Cerebellar nuclear complex (tissue), 1 donor: ENCODE data around the gene E2F4.

Source experiments
- DNase-seq, 2 experiments: peaks; one replicate each; lab custom pipeline; 2025; lab: John Stamatoyannopoulos, UW

E2F4 gene

DNA sequence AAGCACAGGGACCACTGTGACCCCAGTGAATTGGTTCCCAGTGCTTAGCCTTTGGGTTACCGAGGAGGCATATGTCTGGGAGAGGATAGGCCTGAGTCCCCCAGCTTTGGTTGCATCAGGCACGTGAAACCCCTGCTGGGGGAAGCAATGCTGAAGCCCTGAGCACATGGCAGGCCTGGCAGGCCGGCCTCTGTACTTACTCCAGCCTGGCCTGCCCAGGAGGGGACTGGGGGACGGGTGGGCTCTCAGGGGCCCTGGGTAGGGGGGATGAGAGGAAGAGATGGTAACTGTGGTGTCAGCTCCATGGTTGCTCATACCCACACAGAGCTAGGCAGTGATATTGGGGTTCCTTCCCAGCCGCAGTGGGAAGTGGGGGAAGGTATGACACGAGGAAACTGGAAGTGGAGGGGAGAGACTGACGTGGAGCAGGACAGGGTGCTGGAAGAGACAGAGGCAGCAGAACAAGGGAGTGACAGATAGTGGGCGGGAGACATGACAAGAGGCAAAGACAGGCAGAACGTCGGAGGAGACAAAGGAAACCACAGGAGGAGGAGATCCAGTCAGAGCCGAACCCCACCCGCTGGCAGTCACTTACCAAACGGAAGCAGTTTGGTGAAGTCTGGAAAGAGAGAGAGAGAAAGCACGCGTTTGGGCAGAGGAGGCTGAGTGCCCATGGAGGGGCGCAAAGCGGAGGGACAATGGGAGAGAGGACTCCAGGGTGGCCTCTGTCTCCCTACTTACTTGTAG lies 44.0 kb downstream of the E2F4 start:
- DNase-seq = no peak

DNA sequence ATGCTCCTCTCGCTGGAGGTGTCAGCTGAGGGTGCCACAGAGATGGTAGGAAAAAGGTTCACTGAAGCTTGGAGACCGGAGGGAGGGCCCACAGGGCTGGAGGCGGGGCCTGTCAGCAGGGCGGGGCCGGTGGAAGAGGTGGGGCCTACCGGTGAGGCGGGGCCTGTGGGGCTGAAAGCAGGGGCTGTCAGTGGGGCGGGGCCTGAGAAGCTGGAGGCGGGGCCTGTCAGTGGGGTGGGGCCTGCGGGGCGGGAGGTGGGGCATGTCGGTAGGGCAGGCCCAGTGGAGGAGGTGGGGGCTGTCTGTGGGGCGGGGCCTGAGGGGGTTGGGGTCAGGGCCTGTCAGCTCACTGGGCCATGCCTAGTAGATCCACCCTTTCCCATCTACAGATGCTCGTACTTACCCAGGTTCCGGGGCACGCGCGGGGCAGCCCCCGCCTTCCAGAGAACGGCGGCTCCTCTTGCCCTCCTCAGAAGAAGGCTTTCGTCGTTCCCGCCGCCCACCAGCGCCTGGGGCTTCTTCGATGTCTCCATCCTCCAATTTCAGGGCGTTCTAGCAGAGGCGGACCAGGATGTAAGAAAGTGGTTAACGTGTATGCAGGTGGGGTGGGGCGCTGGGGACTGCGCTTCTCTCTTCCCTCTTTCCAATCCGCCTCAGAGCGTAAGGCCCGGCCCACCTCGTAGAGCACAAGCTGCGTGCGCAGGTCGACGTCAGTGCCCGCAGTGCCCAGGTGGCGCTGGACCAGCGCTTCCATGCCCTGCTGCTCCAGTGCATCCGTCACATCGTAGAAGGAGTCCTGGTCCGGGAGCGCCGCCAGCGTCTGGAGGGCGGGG lies 44.8 kb downstream of the E2F4 start:
- no peak for DNase-seq

DNA sequence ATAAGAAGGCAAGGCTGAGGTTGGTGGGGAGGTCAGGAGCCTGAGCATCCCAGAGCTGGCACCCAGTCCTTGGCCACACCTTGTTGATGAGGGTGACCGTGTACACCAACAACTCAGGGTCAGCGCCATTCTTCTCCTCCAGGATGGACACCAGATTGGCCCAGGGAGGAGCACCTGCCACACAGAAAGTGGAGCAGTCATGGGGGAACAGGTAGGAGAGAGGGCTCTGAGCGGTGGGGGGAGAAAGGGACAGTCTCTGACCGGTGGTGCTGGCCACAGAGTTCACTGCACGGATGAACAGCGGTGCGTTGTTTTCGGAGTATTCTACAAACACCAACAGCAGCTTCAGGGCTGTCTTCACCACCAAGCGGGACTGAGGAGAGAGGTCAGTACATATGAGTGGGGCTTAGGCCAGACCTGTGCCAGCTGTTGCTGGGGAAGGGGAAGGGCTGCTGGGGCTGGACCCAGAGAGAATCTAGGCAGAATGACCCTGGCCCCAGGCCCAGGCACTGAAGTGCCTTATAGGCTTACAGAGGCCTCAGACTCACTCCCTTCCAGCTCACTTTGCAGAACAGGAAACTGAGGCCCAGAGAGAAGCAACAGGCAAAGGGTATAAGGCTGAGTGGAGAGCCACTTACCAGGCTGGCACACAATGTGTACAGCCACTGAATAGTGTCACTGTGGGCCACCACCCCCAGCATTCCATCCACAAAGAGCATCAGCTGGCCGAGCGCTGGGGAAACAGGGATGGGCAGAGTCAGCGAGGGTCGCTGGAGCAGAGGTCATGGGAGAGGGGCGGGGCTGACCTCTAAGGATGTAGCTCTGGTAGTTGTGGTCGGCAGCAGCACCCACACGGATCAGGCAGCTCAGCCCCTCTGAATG lies 45.7 kb downstream of the E2F4 start:
- no peak for DNase-seq

DNA sequence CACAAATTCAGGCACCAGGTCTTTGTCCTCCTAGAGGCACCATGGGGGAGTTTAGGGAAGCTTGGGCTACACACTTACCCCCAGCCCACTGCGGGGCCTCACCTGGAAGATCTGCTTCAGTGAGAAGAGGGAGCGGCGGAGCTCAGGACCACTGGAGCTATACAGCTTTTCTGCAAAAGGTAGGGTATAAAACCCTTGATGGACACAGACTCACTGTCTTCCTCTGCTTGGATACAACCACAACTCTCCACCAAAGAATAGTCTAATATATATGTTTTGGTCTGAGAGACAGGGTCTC lies 46.3 kb downstream of the E2F4 start:
- no peak for DNase-seq

DNA sequence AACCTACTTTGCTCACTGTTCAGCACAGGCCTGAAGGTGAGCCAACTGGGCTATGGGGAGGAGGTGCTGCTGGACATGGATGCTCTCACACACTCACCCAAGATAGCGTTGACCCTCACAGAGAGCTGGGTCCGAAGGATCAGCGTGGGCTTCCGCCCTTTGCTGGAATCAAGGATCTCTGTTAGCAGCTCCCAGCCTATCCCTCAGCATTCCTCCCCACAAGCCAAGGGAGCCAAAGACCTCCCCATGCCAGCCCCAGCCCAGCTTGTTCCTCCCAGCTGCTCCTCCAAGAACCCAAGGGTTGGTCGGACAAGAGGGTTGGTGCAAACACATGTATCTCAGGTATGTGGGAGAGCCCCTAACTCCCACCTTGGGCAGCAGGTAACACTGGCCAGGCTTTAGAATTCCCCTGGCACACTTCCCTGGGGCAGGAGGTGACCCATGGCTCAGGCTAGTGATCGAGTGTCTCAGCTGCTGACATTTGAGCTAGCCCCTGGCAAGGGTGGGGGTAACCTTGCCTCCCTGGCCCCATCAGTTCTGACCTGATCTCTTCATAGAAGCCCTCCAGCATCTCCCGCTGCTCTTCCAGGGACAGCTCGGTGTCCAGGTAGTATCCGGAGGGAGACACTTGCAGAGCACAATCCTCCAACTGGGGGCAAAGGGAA lies 47.0 kb downstream of the E2F4 start:
- no peak for DNase-seq

DNA sequence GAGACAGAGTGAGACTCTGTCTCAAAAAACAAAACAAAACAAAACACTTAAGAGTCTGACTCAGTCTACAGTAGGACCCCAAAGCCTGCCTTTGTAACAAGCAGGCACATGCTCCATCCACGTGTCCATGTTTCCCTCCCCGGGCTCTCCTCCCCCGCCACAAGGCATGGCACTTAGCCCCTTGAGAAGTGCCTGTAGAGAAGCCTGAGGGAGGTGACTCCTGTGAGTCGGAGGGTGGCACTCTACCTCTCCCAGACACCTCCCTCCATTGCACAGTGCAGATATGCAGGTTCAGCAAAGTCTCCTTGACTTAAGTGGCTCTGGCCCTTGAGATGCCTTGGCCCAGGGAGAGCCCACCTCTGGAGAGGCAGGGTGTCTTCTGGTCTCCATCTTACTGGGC lies 48.6 kb downstream of the E2F4 start:
- no peak for DNase-seq

DNA sequence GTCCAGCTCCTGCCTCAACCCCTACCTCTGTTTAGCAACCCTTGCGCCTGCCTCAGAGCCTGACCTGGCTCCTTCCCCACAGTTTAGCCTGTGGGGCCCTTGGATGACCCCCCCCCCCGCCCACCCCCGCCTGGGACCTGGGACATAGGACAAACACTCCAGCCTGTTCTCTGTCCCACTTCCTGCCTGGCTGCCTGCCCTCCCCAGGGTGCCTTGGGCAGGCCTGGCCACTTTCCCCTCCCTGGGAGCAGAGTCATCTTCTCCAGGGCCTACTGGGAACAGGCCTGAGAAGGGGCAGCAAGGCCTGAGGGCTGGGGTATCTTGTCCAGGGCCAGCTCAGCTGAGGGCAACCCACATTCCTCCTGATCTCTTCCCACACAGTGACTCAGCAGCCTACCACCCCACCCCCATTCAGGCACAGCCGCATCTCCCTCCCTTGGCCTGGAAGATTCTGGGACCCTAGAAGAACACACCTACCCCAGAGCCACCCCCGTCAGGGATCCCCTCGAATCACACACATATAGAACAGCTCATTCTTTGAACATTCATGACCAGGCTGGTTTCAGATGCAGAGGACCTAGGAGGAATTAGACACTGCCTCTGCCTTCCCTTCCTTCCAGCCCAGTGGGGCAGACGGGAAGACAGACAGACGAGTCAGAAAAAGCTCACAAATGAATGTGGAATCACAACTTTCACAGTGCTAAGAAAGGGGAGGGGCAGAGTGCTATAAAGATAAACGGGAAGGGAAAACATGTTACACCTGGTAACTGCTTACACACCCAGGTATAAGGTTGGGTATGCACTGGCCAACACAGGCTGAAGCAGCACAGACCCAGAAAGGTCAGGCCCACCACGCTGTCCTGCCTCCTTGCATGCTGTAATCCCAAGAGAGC lies 49.3 kb downstream of the E2F4 start:
- DNase-seq = no peak

DNA sequence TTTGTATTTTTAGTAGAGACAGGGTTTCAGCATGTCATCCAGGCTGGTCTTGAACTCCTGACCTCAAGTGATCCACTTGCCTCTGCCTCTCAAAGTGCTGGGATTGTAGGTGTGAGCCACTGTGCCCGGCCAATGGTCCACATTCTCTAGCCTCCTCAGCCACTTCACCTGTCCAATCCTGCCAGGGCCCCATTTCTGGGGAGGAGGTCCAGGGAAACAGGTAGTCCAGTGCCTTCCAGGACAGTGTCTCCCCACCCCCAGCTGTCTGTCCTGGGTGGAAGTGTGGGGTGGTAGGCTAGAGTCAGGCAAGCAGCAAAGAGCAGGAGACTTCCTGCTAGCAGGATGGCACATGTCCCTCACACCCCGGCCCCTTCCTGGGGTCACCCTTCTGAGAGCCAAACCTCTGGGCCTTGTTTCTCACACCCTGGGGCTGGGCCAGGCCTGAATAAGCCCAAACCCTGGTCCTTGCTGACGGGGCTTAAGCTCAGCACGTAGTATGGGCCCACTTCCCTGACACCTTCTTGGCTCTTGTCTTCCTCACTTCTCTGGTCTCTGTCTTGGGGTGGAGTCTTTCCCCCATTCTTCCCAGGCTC lies 50.3 kb downstream of the E2F4 start:
- DNase-seq = no peak

DNA sequence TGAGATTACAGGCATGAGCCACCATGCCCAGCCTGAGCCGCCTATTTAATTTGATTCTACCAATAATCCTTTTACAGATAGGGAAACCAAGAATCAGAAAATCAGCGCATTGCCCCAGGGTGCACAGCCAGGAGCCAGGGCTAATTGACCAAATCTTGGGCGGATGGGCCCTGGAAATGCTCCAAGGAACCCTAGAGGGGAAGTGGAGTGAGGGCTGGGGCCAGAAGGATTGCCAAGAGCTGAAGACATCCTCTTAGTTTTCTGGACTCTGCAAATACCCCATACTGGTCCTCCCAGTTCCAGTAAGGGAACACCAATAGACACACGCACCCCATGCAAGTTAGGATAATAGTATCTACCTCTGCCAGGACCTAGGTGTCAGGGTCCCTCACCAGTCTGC lies 51.5 kb downstream of the E2F4 start:
- no peak for DNase-seq

DNA sequence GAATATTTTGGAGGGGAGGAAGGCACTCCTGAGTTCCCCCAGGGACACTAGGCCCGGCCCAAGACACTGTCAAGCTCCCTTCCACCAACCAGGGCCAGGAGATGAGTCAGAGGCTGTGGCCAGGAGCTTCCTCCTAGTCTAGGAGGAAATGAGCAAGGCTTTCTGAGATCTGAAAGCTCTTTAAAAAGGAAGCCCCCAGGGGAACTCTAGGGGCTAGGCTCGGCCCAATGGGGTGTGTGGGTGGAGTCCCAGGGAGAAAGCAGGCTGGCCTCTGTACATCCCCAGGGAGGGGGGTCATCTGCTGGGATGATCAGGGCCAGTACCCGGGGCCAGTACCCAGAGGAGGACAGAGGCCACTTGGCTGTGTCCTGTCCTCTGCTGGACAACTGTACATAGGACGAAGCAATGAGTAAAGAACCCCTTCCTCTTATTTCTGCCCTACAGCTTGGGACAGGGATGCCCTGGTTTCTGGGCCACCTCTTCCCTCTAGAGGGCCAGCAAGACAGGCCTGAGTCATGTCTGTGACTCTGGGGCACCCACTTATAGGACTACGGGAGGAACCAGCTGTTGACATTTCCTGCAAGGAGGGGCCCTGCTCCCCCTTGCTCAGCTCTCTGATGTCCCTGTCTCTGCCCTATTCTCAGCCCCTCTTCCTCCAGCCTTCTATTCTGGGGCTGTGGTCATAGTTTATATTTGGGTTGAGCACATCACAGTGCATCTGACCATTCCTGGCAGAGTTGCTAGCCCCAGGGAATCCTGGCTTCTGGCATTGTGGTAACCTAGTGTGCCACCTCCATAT lies 52.6 kb downstream of the E2F4 start:
- no peak for DNase-seq

DNA sequence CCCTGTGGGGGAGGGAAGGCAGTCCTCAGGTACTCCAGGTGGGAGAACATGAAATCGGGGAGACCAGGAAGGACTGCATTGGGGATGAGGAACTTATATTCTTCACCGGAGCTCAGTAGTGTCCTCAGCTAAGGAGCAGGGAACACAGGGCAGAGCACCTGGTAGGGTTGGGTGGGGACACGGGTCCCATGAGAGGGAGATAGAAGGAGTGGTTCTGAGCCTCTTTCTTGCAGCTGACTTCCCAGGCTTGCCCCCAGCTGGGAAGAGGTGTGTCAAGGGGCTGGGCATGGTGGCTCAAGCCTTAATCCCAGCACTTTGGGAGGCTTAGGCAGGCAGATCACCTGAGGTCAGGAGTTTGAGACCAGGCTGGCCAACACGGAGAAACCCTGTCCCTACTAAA lies 53.2 kb downstream of the E2F4 start:
- DNase-seq = no peak

DNA sequence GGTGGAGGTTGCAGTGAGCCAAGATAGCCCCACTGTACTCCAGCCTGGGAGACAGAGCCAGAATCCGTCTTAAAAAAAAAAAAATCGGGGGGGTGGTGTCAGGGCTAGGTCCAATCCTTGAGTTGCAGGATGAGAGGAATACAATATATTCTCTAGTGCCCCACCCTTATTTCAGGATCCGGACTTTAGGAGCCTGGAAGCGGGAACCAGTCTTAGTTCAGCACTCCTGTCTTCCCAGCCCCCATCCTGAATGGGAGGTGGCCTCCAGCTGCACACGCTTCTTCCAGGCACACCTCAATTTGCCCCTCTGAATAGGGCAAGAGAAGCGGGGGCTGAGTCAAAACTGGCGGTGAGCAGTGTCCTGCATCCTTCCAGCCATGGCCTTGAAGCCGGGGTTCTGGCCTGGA lies 53.7 kb downstream of the E2F4 start:
- no peak for DNase-seq

DNA sequence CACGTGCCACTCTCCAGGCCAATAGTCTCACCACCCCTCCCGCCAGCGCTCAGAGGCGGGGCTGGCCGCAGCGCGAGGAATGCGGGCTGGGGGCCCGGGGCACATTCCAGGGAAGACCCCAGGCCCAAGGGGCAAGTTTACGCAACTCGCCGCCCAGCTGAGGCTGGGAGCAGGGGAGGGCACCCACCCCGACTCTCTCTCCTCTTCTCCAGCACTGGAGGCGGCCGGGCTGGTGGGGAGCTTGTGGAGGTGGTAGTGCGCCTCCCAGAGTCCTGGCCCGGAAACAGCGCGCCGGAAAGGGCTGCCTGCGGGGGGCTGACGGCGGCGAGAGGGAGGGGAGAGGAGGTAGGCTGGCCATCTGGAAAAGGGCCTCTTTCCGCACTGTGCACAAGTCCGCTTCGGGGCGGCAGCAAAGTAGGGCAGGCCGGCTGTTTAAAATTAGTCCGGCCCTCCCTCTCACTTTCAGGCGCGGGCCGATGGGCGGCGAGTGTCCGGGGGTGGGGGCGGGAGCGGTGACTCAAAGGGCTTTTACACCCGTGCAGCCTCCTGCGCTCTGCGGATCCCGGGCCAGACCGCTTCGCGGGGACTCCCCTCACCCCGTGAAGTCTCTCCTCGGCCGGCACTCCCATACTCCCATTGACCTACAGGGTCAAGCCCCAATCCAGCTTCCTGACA lies 54.3 kb downstream of the E2F4 start:
- no peak for DNase-seq

DNA sequence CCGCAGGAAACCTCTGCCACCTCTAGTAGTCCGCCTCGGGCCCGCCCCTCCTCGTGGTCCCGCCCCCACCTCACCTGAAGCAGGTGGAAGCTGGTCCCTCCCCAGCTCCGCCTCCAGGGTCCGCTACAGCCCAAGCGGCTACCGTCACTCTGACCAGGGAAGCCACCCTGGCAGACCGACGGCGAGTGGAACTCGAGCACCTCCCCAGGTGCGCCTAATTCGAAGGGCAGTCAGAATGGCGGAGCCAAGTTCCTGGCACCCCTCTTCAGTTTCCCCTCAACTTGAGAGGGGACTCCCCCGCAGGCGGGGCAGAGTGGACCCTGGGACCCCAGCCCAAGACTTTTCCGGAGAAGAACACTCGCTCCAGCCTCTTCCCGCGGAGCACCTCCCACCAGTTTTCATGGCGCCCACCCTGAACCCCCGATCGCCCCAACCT lies 54.8 kb downstream of the E2F4 start:
- DNase-seq = no peak

DNA sequence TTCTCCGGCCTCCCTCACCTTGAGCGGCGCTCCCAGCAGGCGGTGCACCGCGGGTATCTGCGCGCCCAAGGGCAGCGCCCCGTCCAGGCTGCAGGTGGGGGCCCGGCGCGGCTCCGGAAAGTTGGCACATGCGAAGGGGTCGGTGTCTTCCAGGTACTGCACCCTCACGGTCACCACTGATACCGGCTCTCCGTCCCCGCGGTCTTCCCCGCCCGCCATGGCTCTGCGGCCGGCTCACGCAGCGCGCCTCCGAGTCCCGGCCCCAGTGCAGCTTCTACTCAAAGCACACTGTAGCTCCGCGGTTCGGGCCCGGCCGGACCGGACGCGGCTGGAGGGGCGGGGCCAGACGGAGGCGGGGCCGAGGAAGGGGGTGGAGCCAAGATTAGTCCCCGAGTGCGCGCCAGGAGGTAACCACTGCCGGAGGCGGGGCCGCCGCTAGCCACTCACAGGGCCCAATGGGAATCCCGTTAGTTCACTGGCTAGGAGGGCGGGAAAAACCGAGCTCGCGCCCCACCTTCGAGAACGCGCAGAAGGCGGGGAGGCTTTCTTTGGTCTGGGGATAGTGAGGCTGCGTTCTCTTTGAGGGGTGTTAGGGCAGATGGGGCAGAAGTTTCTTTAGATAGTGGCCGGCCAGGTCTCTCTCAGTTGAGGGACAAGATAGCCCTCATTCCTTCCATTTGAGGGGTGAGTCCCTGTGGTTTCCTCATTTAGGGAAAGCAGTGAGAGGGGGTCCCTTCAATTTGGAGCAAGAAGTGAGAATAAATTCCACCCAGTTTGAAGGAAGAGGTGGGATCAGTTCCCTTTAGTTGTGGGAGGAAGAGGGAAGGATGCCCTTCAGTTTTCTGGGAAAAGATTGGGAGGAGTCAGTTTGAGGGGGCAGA lies 55.5 kb downstream of the E2F4 start, which contains the start of gene FHOD1:
FHOD1 (minus strand) TSS at position 290 of the 881 bp plus-strand sequence; CDS start at position 219, 71 bp downstream.
- peak; percentile 80 to 89 for DNase-seq

DNA sequence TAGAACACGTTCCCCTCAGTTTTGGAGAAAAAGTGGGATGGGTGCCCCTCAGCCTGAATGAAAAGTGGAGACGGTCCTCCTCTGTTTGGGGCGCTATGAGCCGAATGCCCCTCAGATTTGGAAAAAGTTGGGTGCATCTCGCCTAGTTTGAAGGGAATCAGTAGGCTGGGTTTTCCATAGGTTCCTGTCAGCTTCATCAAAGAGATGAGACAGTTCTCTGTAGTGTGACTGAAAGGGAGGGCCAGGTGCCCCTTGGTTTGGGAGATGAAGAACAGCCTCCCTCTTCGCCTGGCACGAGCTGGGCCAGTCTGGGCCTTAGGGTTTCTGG lies 56.1 kb downstream of the E2F4 start:
- no peak for DNase-seq
